IMR-90 (cell line): Measurements from ENCODE around the gene RUNX2. TPM values are rescaled to one million over a fixed set of nuclear protein-coding genes. Genes with fewer than 3 reads are reported as not detected.

ENCODE experiments used
- ATAC-seq: fragments of 200-7000 bp; cut with Tn5 transposase; 2 replicates; pipeline ENCODE4 v1.9.1; 2020; ENCODE audit warnings: low read depth, mild to moderate bottlenecking, moderate library complexity
- BruUV-seq: library from RNA; stranded (reverse); fragments of 400-500 nt; replicated peaks from 2 replicates; lab custom pipeline; 2021; lab: Mats Ljungman, UMichigan
- CTCF ChIA-PET: fragments of 300-600 bp; formaldehyde crosslinking; extraction: SDS; loops from one replicate; lab custom pipeline; 2021; ENCODE audit warnings: antibody characterized with exemption; lab: Yijun Ruan, JAX
- POLR2A ChIA-PET: fragments of 300-600 bp; sonication (Branson Sonifier 250); formaldehyde crosslinking; loops from one replicate; lab custom pipeline; 2022; ENCODE audit warnings: antibody characterized with exemption; ENCODE audit not compliant: unreplicated experiment; lab: Charles Lee
- DNase-seq: peaks from one replicate; pipeline ENCODE4 v3.0.0; 2013
- H2AFZ ChIP-seq: replicated peaks from 2 replicates; pipeline ENCODE3; 2013; ENCODE audit warnings: low read length, mild to moderate bottlenecking; ENCODE audit not compliant: poor library complexity
- H2AK5ac ChIP-seq: 2 replicates; pipeline ENCODE4 v1.6.1; 2013; ENCODE audit warnings: low read depth, low read length, inconsistent platforms
- H2AK9ac ChIP-seq: replicated peaks from 2 replicates; pipeline ENCODE3; 2013; ENCODE audit warnings: mild to moderate bottlenecking, low read depth, low read length, moderate library complexity; ENCODE audit not compliant: poor library complexity
- H2BK120ac ChIP-seq: 2 replicates; pipeline ENCODE4 v1.6.1; 2013; ENCODE audit warnings: low read depth, low read length, inconsistent platforms
- H2BK15ac ChIP-seq: 3 replicates; pipeline ENCODE4 v1.6.1; 2013; ENCODE audit warnings: low read depth, low read length, inconsistent platforms
- H2BK20ac ChIP-seq: 2 replicates; pipeline ENCODE4 v1.6.1; 2013; ENCODE audit warnings: low read depth, mild to moderate bottlenecking, inconsistent platforms, low read length, moderate library complexity
- H2BK5ac ChIP-seq: 2 replicates; pipeline ENCODE4 v1.6.1; 2013; ENCODE audit warnings: mild to moderate bottlenecking, low read depth, low read length, inconsistent platforms; ENCODE audit not compliant: poor library complexity, severe bottlenecking
- H3K14ac ChIP-seq: replicated peaks from 2 replicates; pipeline ENCODE4 v1.6.1; 2013; ENCODE audit warnings: low read depth, low read length, inconsistent platforms
- H3K18ac ChIP-seq: 2 replicates; pipeline ENCODE4 v1.6.1; 2013; ENCODE audit warnings: low read depth, low read length, control low read depth
- H3K23ac ChIP-seq: 2 replicates; pipeline ENCODE4 v1.6.1; 2013; ENCODE audit warnings: low read depth, low read length, inconsistent platforms
- H3K27ac ChIP-seq: 2 replicates; pipeline ENCODE4 v1.5.1; 2013; ENCODE audit warnings: mild to moderate bottlenecking, control low read depth, low read length; ENCODE audit not compliant: insufficient read depth
- H3K27me3 ChIP-seq: 2 replicates; pipeline ENCODE4 v1.6.1; 2013; ENCODE audit warnings: low read length; ENCODE audit not compliant: control insufficient read depth, insufficient read depth
- H3K36me3 ChIP-seq: 2 replicates; pipeline ENCODE4 v1.6.1; 2013; ENCODE audit warnings: low read length, mixed read lengths; ENCODE audit not compliant: control insufficient read depth, insufficient read depth
- H3K4ac ChIP-seq: 2 replicates; pipeline ENCODE4 v1.6.1; 2013; ENCODE audit warnings: low read depth, low read length, inconsistent platforms
- H3K4me1 ChIP-seq: 2 replicates; pipeline ENCODE4 v1.6.1; 2013; ENCODE audit warnings: low read length, mixed read lengths; ENCODE audit not compliant: control insufficient read depth, insufficient read depth
- H3K4me2 ChIP-seq: 2 replicates; pipeline ENCODE4 v1.6.1; 2013; ENCODE audit warnings: low read depth, mild to moderate bottlenecking, control low read depth, low read length, moderate library complexity
- H3K4me3 ChIP-seq: 2 replicates; pipeline ENCODE4 v1.5.1; 2013; ENCODE audit warnings: low read depth, mild to moderate bottlenecking, control low read depth, low read length, moderate library complexity; ENCODE audit not compliant: insufficient read depth
- H3K56ac ChIP-seq: 2 replicates; pipeline ENCODE4 v1.6.1; 2013; ENCODE audit warnings: low read length, inconsistent platforms; ENCODE audit not compliant: insufficient read depth; ENCODE audit errors: extremely low read depth
- H3K79me1 ChIP-seq, 2 experiments: 2 replicates each; pipeline ENCODE4 v1.6.1; 2013; ENCODE audit warnings: low read length in 2 of 2, inconsistent platforms in 1 of 2, low read depth in 1 of 2
- H3K9ac ChIP-seq: 2 replicates; pipeline ENCODE4 v1.6.1; 2013; ENCODE audit warnings: low read depth, low read length, control low read depth
- H3K9me1 ChIP-seq: 2 replicates; pipeline ENCODE4 v1.6.1; 2013; ENCODE audit warnings: low read length, inconsistent platforms; ENCODE audit not compliant: insufficient read depth
- H3K9me3 ChIP-seq: 2 replicates; pipeline ENCODE4 v1.6.1; 2013; ENCODE audit warnings: low read length; ENCODE audit not compliant: control insufficient read depth, insufficient read depth
- H4K20me1 ChIP-seq: 2 replicates; pipeline ENCODE4 v1.6.1; 2013; ENCODE audit warnings: low read length, inconsistent platforms; ENCODE audit not compliant: insufficient read depth
- H4K5ac ChIP-seq: 2 replicates; pipeline ENCODE4 v1.6.1; 2013; ENCODE audit warnings: mild to moderate bottlenecking, low read depth, low read length, control low read depth
- H4K8ac ChIP-seq, 2 experiments: 2 replicates each; pipeline ENCODE4 v1.6.1; 2013; ENCODE audit warnings: low read depth in 2 of 2, low read length in 2 of 2, control low read depth in 1 of 2, inconsistent platforms in 1 of 2
- H4K91ac ChIP-seq: 2 replicates; pipeline ENCODE4 v1.6.1; 2013; ENCODE audit warnings: low read depth, low read length, inconsistent platforms; ENCODE audit not compliant: insufficient read depth
- BHLHE40 ChIP-seq: fragments of 150-350 bp; IDR thresholded peaks from 2 replicates; pipeline ENCODE4 v1.6.1; 2016; ENCODE audit warnings: mild to moderate bottlenecking, low read depth, low read length
- CEBPB ChIP-seq: IDR thresholded peaks from 2 replicates; pipeline ENCODE4 v1.6.1; 2012; ENCODE audit warnings: low read depth, low read length, improper control_type of control experiment
- CHD1 ChIP-seq: IDR thresholded peaks from 2 replicates; pipeline ENCODE4 v1.6.1; 2012; ENCODE audit warnings: low read depth, low read length, improper control_type of control experiment
- ELK1 ChIP-seq: fragments of 150-350 bp; IDR thresholded peaks from 2 replicates; pipeline ENCODE4 v1.6.1; 2016; ENCODE audit warnings: low read depth, mild to moderate bottlenecking, low read length, moderate library complexity, borderline replicate concordance
- FOS ChIP-seq: fragments of 150-350 bp; IDR thresholded peaks from 2 replicates; pipeline ENCODE4 v1.6.1; 2016; ENCODE audit warnings: low read depth, low read length
- MAFK ChIP-seq: IDR thresholded peaks from 2 replicates; pipeline ENCODE4 v1.6.1; 2012; ENCODE audit warnings: low read depth, low read length, improper control_type of control experiment
- MAZ ChIP-seq: IDR thresholded peaks from 2 replicates; pipeline ENCODE4 v1.6.1; 2012; ENCODE audit warnings: low read depth, mild to moderate bottlenecking, low read length, improper control_type of control experiment, moderate library complexity, borderline replicate concordance
- MXI1 ChIP-seq: IDR thresholded peaks from 2 replicates; pipeline ENCODE4 v1.6.1; 2012; ENCODE audit warnings: low read depth, mild to moderate bottlenecking, low read length, moderate library complexity, borderline replicate concordance
- NFE2L2 ChIP-seq: fragments of 150-350 bp; IDR thresholded peaks from 2 replicates; pipeline ENCODE4 v1.6.1; 2016; ENCODE audit warnings: low read depth, mild to moderate bottlenecking, low read length
- POLR2A ChIP-seq: IDR thresholded peaks from 2 replicates; pipeline ENCODE4 v1.6.1; 2012; ENCODE audit warnings: mild to moderate bottlenecking, low read depth, low read length
- RAD21 ChIP-seq: IDR thresholded peaks from 2 replicates; pipeline ENCODE4 v1.6.1; 2012; ENCODE audit warnings: low read length, improper control_type of control experiment
- RCOR1 ChIP-seq: IDR thresholded peaks from 2 replicates; pipeline ENCODE4 v1.6.1; 2012; ENCODE audit warnings: mild to moderate bottlenecking, low read length, improper control_type of control experiment; ENCODE audit not compliant: insufficient replicate concordance
- RFX5 ChIP-seq: IDR thresholded peaks from 2 replicates; pipeline ENCODE4 v1.8.0; 2012; ENCODE audit warnings: low read depth, mild to moderate bottlenecking, low read length, moderate library complexity
- SMC3 ChIP-seq: fragments of 150-350 bp; IDR thresholded peaks from 2 replicates; pipeline ENCODE4 v1.6.1; 2016; ENCODE audit warnings: low read depth, mild to moderate bottlenecking, antibody characterized with exemption, low read length, moderate library complexity
- WGBS, 2 experiments: methylation state at CpG; one replicate each; pipeline versions ENCODE4 v1.1.5 to v1.1.7; 2013; ENCODE audit warnings: missing lambda C conversion rate in 2 of 2; ENCODE audit not compliant: insufficient read length in 1 of 2; ENCODE audit errors: extremely low coverage in 2 of 2; 5-methylcytosine and 5-hydroxymethylcytosine counted together
- dilution Hi-C: fragments of 300-500 bp; cut with HindIII; formaldehyde crosslinking; loops from one replicate; pipeline ENCODE4 v1.14.3; 2018; ENCODE audit warnings: low sequenced_read_pairs; ENCODE audit not compliant: unreplicated experiment
- in situ Hi-C: fragments of 300-500 bp; cut with MboI; formaldehyde crosslinking; loops from 3 replicates; pipeline ENCODE4 v1.14.3; 2019; ENCODE audit warnings: low sequenced_read_pairs, inconsistent platforms, mixed read lengths
- intact Hi-C: fragments of 100-400 bp; cut with micrococcal nuclease; formaldehyde crosslinking; loops from 2 replicates; pipeline ENCODE4 v1.10.0; 2022
- polyA plus RNA-seq, 3 experiments: library from polyadenylated mRNA; depleted of rRNA; stranded (reverse); fragments of >200 nt; gene quantifications; 2 replicates each; pipeline ENCODE4 v1.2.3, GENCODE V29; 2012; ENCODE audit warnings: low replicate concordance in 1 of 3
- total RNA-seq: library from RNA; depleted of rRNA; stranded (reverse); fragments of >200 nt; gene quantifications from 2 replicates; pipeline ENCODE4 v1.2.3, GENCODE V29; 2012
- TF ChIP-seq, protein P1 (sequence below): conservative IDR thresholded peaks from 2 replicates; pipeline ENCODE4 v1.5.1; 2012; ENCODE audit warnings: mild to moderate bottlenecking, low read depth, low read length, improper control_type of control experiment
- TF ChIP-seq, protein P2 (sequence below): fragments of 150-350 bp; IDR thresholded peaks from 2 replicates; pipeline ENCODE4 v1.6.1; 2017; ENCODE audit warnings: mild to moderate bottlenecking, antibody characterized with exemption, low read length, low read depth

RUNX2 gene
- total and polyA plus RNA-seq, 2 of the 4 experiments (the other 2 are of a cell fraction): 2.3 to 4.7 TPM

GRCh38 chr6:45430590-45431202, 102.6 kb downstream of the RUNX2 start:
- BruUV-seq: no TSS peak
- peaks cover 5% of the 10 kb centered on the region for H3K4me1 ChIP-seq
- no peak overlapping the region for H3K4me3 ChIP-seq
- no peak overlapping the region for H2BK120ac ChIP-seq
- ChIA-PET CTCF (interaction anchor here (1.0 kb wide), 1 partner anchor 15 kb away, joined by 3 read pairs; no protein-coding TSS in a partner anchor), POLR2A (no interaction called here)
- no peaks in the 10 kb centered on the region for H3K27me3 ChIP-seq
- peaks cover 11 to 24% of the 10 kb centered on the region in 2 experiments for H3K79me1 ChIP-seq
- 80% methylated on average over 2 of the region's 2 CpGs; no CpG with 5 or more reads in 1 of the 2 experiments for WGBS, 2 experiments
- intact Hi-C loops (no loop called here), in situ Hi-C loops (no loop called here), dilution Hi-C loops (no loop called here)
- no peaks in the 10 kb centered on the region for H4K20me1 ChIP-seq
- H3K9me1 ChIP-seq: peaks cover 3% of the 10 kb centered on the region; the same call in 1 of the 2 replicates
- H3K4me2 ChIP-seq: no peak overlapping the region
- no peak overlapping the region for H3K27ac ChIP-seq
- no peak overlapping the region for H2BK20ac ChIP-seq
- H4K91ac ChIP-seq: no peak overlapping the region
- no peak overlapping the region for H2AK9ac ChIP-seq
- H3K18ac ChIP-seq: no peak overlapping the region
- no peak overlapping the region for H2BK5ac ChIP-seq
- H3K36me3 ChIP-seq: peaks cover 1% of the 10 kb centered on the region; the same call in 1 of the 2 replicates
- no peak overlapping the region; the same call in 1 of the 2 replicates for H2AK5ac ChIP-seq
- no peak overlapping the region for H2AFZ ChIP-seq
- no peak overlapping the region for H3K56ac ChIP-seq
- H3K23ac ChIP-seq: no peak overlapping the region
- H3K9me3 ChIP-seq: no peaks in the 10 kb centered on the region
- H3K14ac ChIP-seq: no peak overlapping the region
- no peak overlapping the region for H4K8ac ChIP-seq
- H4K5ac ChIP-seq: no peak overlapping the region
- peak overlapping the region; percentile 2; the same call in 1 of the 2 replicates for H3K4ac ChIP-seq
- no peak overlapping the region for H2BK15ac ChIP-seq
- ATAC-seq: no peak
- no peak overlapping the region for H3K9ac ChIP-seq
- no peak for DNase-seq
- TF ChIP-seq CHD1 (no peak), RFX5 (no peak), MAZ (no peak), POLR2A (no peak), FOS (no peak), SMC3 (no peak), RCOR1 (no peak), NFE2L2 (no peak), ELK1 (no peak), BHLHE40 (no peak), CEBPB (no peak), MXI1 (no peak), MAFK (no peak), RAD21 (no peak)
- TF ChIP-seq, protein P1, sequence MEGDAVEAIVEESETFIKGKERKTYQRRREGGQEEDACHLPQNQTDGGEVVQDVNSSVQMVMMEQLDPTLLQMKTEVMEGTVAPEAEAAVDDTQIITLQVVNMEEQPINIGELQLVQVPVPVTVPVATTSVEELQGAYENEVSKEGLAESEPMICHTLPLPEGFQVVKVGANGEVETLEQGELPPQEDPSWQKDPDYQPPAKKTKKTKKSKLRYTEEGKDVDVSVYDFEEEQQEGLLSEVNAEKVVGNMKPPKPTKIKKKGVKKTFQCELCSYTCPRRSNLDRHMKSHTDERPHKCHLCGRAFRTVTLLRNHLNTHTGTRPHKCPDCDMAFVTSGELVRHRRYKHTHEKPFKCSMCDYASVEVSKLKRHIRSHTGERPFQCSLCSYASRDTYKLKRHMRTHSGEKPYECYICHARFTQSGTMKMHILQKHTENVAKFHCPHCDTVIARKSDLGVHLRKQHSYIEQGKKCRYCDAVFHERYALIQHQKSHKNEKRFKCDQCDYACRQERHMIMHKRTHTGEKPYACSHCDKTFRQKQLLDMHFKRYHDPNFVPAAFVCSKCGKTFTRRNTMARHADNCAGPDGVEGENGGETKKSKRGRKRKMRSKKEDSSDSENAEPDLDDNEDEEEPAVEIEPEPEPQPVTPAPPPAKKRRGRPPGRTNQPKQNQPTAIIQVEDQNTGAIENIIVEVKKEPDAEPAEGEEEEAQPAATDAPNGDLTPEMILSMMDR: no peak
- TF ChIP-seq, protein P2, sequence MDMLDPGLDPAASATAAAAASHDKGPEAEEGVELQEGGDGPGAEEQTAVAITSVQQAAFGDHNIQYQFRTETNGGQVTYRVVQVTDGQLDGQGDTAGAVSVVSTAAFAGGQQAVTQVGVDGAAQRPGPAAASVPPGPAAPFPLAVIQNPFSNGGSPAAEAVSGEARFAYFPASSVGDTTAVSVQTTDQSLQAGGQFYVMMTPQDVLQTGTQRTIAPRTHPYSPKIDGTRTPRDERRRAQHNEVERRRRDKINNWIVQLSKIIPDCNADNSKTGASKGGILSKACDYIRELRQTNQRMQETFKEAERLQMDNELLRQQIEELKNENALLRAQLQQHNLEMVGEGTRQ: no peak
